Muscle layer of duodenum (tissue), 2 donors: ENCODE data around the gene SMARCAL1.

Source experiments
- H3K27ac ChIP-seq: one replicate; pipeline ENCODE4 v1.7.0; 2013; ENCODE audit warnings: mild to moderate bottlenecking, low read length
- H3K27me3 ChIP-seq: one replicate; pipeline ENCODE4 v1.7.0; 2013; ENCODE audit warnings: low read depth, mild to moderate bottlenecking, control low read depth, low read length
- H3K36me3 ChIP-seq, 2 donors: one replicate each; pipeline ENCODE4 v1.7.0; 2013; ENCODE audit warnings: low read length in 2 of 2, control low read depth in 1 of 2, mild to moderate bottlenecking in 1 of 2; ENCODE audit not compliant: insufficient read depth in 2 of 2, control insufficient read depth in 1 of 2
- H3K4me1 ChIP-seq, 2 donors: one replicate each; pipeline ENCODE4 v1.7.0; 2013; ENCODE audit warnings: low read length in 2 of 2, mild to moderate bottlenecking in 2 of 2, control low read depth in 1 of 2, moderate library complexity in 1 of 2; ENCODE audit not compliant: insufficient read depth in 2 of 2, control insufficient read depth in 1 of 2
- H3K4me3 ChIP-seq, 2 donors: one replicate each; pipeline ENCODE4 v1.7.0; 2013; ENCODE audit warnings: low read length in 2 of 2, low read depth in 1 of 2, mild to moderate bottlenecking in 1 of 2
- H3K9me3 ChIP-seq, 2 donors: one replicate each; pipeline ENCODE4 v1.7.0; 2013; ENCODE audit warnings: low read length in 2 of 2, control low read depth in 1 of 2, mild to moderate bottlenecking in 1 of 2; ENCODE audit not compliant: control insufficient read depth in 1 of 2
- donor health status: healthy.

SMARCAL1 gene

DNA sequence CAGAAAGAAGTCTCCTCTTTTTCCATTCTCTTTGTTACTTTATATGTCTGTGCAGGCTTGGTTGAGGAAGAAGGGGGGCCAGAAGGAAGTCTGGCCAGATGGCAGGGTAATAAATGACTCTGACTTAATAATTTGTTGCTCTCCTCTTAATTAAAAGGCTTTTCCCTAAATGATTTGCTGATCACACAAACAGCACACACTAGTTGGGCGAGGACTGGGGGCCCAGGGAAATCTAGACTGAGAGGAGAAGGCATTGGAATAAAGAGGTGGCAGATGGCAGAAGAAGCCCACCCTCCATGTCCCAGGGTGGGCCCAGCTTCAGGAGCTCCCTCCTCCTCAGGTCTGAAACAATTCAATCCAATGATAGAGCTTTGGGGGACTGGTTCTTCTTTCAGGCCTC lies 12.7 kb upstream of the SMARCAL1 start:
- no peaks in the 10 kb centered on the region for H3K36me3 ChIP-seq

DNA sequence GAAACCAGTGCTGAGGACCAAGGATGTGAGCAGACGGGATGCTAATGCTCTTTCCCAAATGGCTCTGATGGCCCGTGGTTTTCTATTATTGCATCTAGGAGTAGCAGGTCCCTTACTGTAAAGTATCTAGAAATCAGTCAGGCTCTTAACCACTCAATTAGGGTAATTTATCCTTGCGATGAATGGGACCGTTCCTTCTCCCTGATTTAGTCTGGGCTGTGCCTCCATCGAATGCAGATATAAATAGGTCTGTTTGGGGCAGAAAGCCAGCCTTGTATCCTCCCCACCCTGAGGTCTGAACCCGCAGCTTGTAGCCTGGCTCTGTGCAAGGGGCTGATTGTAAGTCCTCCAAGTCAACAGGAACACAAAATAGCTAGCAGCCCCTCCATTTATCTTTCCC lies 9.5 kb upstream of the SMARCAL1 start:
- H3K4me3 ChIP-seq = no peak overlapping the region
- no peaks in the 10 kb centered on the region for H3K27me3 ChIP-seq
- no peak overlapping the region for H3K27ac ChIP-seq
- no peaks in the 10 kb centered on the region for H3K9me3 ChIP-seq
- H3K36me3 ChIP-seq = no peaks in the 10 kb centered on the region
- H3K4me1 ChIP-seq = no peaks in the 10 kb centered on the region

More for the DNA sequence above, 12.7 kb upstream of the SMARCAL1 start:
- Histone ChIP-seq H3K27ac (no peak overlapping the region), H3K27me3 (no peaks in the 10 kb centered on the region), H3K4me3 (no peak overlapping the region), H3K4me1 (no peaks in the 10 kb centered on the region), H3K9me3 (no peaks in the 10 kb centered on the region)

DNA sequence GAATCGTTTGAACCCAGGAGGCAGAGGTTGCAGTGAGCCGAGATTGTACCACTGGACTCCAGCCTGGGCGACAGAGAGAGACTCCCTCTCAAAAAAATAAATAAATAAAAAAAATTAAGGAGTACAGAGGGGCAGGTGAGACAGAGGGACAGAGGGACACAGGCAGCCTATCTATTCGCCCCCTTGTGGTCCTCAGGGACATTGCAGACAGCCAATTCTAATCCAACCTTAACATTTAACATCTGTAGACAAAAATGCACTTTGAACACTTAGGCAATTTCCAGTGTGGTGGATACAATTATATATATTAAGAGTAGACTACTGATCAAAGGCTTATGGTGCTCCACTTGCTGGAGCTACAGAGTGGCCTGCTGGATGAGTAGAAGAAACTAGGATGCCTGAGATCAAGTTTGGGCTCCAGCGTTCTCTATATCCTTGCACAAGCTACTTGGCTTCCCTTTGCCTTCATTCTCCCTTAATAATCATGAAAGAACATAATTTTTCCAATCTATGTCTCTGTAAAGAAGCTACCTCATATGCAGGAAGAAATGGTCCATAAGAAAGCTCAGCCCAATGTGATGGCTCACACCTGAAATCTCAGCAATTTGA lies 8.2 kb upstream of the SMARCAL1 start:
- H3K27ac ChIP-seq = no peak overlapping the region
- no peak overlapping the region for H3K4me3 ChIP-seq
- H3K9me3 ChIP-seq = no peaks in the 10 kb centered on the region
- H3K4me1 ChIP-seq = no peaks in the 10 kb centered on the region
- H3K36me3 ChIP-seq = no peaks in the 10 kb centered on the region
- H3K27me3 ChIP-seq = no peaks in the 10 kb centered on the region

DNA sequence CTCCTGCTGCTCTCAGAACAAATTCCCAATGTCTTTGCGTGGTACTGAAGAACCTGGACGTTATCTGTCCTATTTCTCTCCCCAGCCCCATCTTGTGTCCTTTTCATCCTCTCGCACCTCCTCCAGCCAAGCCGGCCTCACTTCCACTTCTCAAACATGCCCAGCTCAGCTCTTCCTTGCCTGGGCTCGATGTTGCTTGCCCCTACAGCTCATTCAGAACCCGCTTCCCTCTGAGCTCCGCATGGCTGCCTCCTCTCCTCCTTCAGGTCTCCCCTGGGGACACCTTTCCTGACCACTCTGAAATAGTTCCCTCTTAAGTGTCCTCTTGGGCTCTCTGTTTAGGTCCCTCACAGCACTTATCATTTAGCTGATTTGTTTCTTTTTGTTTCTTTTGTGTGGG lies 6.7 kb upstream of the SMARCAL1 start:
- Histone ChIP-seq H3K36me3 (no peaks in the 10 kb centered on the region), H3K27ac (no peak overlapping the region), H3K4me1 (no peaks in the 10 kb centered on the region), H3K9me3 (no peaks in the 10 kb centered on the region), H3K4me3 (no peak overlapping the region), H3K27me3 (no peaks in the 10 kb centered on the region)

DNA sequence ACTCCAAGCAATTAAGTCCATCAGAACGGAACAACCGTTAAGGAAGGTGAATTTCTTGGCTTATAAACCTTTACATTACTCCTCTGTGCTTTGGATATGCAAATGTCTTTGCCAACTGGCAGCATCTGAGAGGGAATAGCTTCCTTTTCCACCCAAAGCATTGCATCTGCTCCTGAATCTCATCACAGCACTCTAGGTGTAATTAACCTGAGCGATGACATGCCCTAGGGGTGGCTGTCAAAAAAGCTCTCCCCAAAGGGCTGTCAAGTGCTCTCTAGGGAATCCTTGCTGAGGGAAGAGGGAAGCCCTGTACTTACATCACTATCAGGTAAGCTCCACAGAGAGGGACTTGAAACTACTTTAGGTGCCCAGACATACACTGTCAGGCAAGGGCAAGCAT lies 5.5 kb upstream of the SMARCAL1 start:
- Histone ChIP-seq H3K9me3 (no peaks in the 10 kb centered on the region), H3K36me3 (no peaks in the 10 kb centered on the region), H3K27me3 (no peaks in the 10 kb centered on the region), H3K4me3 (no peak overlapping the region), H3K4me1 (peaks cover 0 to 3% of the 10 kb centered on the region in 2 donors), H3K27ac (no peak overlapping the region)

DNA sequence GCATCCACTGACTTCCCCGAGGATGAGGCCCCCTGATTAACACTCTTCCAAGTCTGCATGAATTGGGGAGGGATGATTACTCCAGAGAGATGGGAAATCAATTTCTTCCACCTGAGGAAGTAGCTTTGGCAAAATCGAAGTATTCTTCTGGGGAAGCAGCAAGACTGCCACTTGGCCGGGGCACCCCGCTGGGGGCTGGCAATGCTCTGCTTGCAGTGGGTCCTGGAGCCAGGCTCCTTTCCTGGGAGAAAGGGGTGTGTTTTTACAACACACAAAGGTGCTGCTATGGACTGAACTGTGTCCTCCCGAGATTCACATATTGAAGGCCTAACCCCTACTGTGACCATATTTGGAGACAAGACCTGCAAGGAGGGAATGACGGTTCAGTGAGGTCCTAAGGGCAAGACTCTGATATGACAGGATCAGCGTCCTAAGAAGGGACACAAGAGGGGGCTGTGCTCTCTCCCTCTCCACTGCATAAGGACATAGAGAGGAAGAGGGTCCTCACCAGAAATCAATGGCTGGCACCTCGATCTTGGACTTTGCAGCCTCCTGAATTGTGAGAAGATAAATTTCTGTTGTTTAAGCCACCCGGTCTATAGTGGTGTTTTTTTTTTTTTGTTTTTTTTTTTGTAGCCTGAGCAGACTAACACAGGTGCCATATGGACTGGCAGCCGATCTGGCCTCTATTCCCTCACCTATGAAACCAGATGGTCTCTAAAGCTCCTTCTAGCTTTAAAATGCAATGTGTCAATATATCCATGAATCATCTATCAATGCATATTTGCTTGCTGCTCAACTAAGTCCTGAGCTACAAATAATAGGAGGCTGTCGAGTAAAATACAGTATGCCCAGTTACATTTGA lies 3.6 kb upstream of the SMARCAL1 start:
- no peaks in the 10 kb centered on the region for H3K27me3 ChIP-seq
- H3K9me3 ChIP-seq = no peaks in the 10 kb centered on the region
- no peak overlapping the region for H3K27ac ChIP-seq
- no peaks in the 10 kb centered on the region for H3K36me3 ChIP-seq
- peaks cover 2 to 13% of the 10 kb centered on the region in 2 donors for H3K4me1 ChIP-seq
- H3K4me3 ChIP-seq = no peak overlapping the region

DNA sequence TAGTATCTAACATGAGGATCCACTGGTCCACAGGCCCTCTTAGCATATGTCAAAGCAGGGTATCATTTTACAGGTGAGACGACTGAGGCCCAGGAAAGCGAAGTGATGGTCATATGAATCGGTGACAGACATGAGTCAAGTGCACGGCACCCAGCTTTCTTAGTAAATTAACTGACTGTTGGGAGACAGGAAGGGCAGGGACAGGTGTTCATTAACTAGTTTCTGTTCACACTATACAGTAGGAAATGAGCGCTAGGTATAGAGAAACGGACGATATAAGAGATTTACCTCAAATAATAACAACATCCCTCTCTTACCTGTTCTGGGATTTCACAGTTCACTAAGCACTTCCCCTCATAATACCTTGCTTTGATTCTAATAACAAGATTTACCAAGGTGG lies 1.7 kb upstream of the SMARCAL1 start:
- Histone ChIP-seq H3K27ac (no peak overlapping the region), H3K9me3 (no peaks in the 10 kb centered on the region), H3K4me1 (peaks cover 4 to 14% of the 10 kb centered on the region in 2 donors), H3K27me3 (no peaks in the 10 kb centered on the region), H3K4me3 (no peak overlapping the region), H3K36me3 (peaks cover 9 to 11% of the 10 kb centered on the region in 2 donors)

DNA sequence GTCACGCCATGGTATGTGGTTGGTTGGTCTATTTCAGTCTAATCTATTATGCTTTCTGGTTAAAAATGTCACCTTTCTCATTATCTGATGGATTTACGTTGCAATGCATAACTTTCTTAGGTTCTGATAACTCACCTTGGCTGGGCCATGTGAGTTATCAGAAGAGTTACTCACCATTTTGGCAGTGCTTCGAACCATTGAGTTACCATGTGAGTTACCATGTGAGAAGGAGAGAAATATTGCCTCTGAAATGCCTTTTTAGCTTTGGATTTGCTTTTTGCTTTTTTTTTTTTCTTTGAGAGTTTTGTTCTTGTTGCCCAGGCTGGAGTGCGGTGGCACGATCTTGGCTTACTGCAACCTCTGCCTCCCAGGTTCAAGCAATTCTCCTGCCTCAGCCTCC lies 1.6 kb downstream of the SMARCAL1 start:
- Histone ChIP-seq H3K27ac (no peak overlapping the region), H3K9me3 (no peaks in the 10 kb centered on the region), H3K4me3 (no peak overlapping the region)

DNA sequence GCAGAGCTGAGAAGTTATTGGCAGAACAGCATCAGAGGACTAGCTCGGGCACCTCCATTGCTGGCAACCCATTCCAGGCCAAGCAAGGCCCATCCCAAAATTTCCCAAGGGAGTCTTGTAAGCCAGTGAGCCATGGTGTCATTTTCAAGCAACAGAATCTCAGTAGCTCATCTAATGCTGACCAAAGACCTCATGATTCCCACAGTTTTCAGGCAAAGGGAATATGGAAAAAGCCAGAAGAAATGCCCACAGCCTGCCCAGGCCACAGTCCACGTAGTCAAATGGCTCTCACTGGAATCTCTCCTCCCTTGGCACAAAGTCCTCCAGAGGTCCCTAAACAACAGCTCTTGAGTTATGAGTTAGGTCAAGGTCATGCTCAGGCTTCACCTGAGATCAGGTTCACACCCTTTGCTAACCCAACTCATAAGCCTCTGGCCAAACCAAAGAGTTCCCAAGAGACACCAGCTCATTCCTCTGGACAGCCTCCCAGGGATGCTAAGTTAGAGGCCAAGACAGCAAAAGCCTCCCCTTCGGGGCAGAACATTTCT lies 2.6 kb downstream of the SMARCAL1 start:
- H3K4me1 ChIP-seq = peaks cover 4 to 14% of the 10 kb centered on the region in 2 donors
- no peaks in the 10 kb centered on the region for H3K27me3 ChIP-seq
- H3K4me3 ChIP-seq = no peak overlapping the region
- peaks cover 24 to 34% of the 10 kb centered on the region in 2 donors for H3K36me3 ChIP-seq
- H3K27ac ChIP-seq = no peak overlapping the region
- H3K9me3 ChIP-seq = no peaks in the 10 kb centered on the region

More for the DNA sequence above, 1.6 kb downstream of the SMARCAL1 start:
- peaks cover 24 to 34% of the 10 kb centered on the region in 2 donors for H3K36me3 ChIP-seq
- peaks cover 4 to 14% of the 10 kb centered on the region in 2 donors for H3K4me1 ChIP-seq
- H3K27me3 ChIP-seq = no peaks in the 10 kb centered on the region

DNA sequence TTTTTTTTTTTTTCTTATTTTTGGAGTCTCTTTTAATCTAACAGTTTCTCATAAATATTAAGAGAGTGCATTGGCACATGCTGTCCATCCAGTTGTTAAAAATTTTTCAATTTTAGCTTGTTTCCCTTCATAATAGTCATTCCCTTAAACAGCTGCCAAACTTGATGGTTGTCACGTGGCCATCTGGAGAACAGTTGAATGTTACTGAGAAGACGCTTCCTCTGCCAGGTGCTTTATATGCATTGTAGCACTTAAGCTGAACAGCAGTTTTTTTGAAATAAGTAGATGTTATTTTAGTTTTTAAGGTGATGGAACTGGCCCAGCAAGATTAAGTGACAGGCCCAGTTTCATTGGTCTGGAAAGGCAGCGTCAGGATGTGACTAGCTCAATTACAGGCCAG lies 3.3 kb downstream of the SMARCAL1 start:
- H3K4me3 ChIP-seq = no peak overlapping the region
- H3K36me3 ChIP-seq = peaks cover 29 to 41% of the 10 kb centered on the region in 2 donors

DNA sequence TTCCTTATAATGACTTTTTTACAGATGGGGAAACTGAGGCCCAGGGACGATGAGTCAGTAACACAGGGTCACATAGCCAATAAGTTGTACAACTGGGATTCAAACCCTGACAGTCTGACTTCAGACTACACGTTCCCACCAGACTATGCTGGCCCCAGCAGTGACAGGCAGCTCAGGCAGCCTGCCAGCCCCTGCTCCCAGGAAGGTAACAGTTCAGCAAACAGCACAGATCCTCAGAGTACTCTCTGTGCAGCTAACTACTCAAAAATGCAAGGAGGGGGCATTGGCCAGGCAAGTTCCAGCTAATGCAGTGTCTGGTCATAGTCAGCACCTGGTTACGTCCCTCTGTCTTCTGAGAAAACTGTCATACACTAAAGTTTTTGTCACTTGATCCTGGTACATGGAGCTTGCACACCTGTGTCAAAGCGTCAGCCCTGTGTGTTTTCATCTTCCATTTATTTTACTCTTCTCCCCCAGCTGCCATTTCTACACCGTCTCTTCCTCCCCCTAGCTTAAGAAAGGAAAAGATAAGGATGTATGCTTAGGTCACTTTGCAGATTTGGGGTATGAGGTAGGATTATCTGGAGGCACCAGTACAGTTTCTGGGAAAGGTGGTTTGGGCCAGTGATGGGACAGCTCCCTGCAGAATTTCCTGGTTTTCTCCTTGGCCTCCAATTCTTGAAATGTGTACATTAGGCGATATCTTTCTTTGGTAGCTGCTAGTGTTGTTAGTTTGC lies 4.5 kb downstream of the SMARCAL1 start:
- no peak overlapping the region for H3K4me3 ChIP-seq
- no peak overlapping the region for H3K27ac ChIP-seq
- H3K36me3 ChIP-seq = peaks cover 41 to 48% of the 10 kb centered on the region in 2 donors

More for the DNA sequence above, 3.3 kb downstream of the SMARCAL1 start:
- H3K9me3 ChIP-seq = no peaks in the 10 kb centered on the region
- no peaks in the 10 kb centered on the region for H3K27me3 ChIP-seq
- peaks cover 4 to 14% of the 10 kb centered on the region in 2 donors for H3K4me1 ChIP-seq
- H3K27ac ChIP-seq = no peak overlapping the region

More for the DNA sequence above, 4.5 kb downstream of the SMARCAL1 start:
- peaks cover 4 to 12% of the 10 kb centered on the region in 2 donors for H3K4me1 ChIP-seq
- H3K27me3 ChIP-seq = no peaks in the 10 kb centered on the region
- no peaks in the 10 kb centered on the region for H3K9me3 ChIP-seq
